HEK293 (cell line): ENCODE data around the gene LRP1.

Experiments used
- CTCF ChIA-PET: fragments of 350-600 bp; formaldehyde crosslinking; extraction: SDS; loops from one replicate; lab custom pipeline; 2021; ENCODE audit warnings: antibody characterized with exemption; lab: Yijun Ruan, JAX
- POLR2A ChIA-PET: fragments of 300-600 bp; formaldehyde crosslinking; extraction: SDS; loops from one replicate; lab custom pipeline; 2020; ENCODE audit warnings: antibody characterized with exemption, inconsistent platforms; lab: Yijun Ruan, JAX
- H3K27ac ChIP-seq: fragments of 200-500 bp; sonication (Bioruptor generic); 2 replicates; pipeline ENCODE4 v1.5.1; 2014; ENCODE audit warnings: low read depth, low read length, control low read depth, inconsistent platforms; ENCODE audit errors: extremely low read depth
- H3K36me3 ChIP-seq, 2 experiments: fragments of 200-500 bp in 1 of 2; sonication (Bioruptor generic) in 1 of 2; 1 replicate in 1 of 2; 2 replicates in 1 of 2; pipeline ENCODE4 v1.5.1; 2014 to 2017; ENCODE audit warnings: inconsistent platforms in 2 of 2, low read length in 2 of 2; ENCODE audit not compliant: control insufficient read depth in 2 of 2, insufficient read depth in 1 of 2
- H3K4me1 ChIP-seq: fragments of 200-500 bp; sonication (Bioruptor generic); 2 replicates; pipeline ENCODE4 v1.5.1; 2014; ENCODE audit warnings: mild to moderate bottlenecking, low read length, inconsistent platforms; ENCODE audit not compliant: control insufficient read depth, insufficient read depth
- H3K4me3 ChIP-seq: 2 replicates; pipeline ENCODE4 v1.5.1; 2011; ENCODE audit warnings: low read depth, mild to moderate bottlenecking, control low read depth, low read length, moderate library complexity
- H3K9me3 ChIP-seq: fragments of 200-500 bp; sonication (Bioruptor generic); 2 replicates; pipeline ENCODE4 v1.5.1; 2014; ENCODE audit warnings: low read depth, low read length, inconsistent platforms; ENCODE audit not compliant: control insufficient read depth, insufficient read depth
- IKZF3 ChIP-seq: fragments of 450-650 bp; IDR thresholded peaks from 2 replicates; pipeline ENCODE4 v1.5.0; 2018; ENCODE audit warnings: missing biosample characterization, mild to moderate bottlenecking, missing genetic modification characterization, moderate library complexity
- WT1 ChIP-seq: fragments of 450-650 bp; formaldehyde crosslinking; IDR thresholded peaks from 2 replicates; pipeline ENCODE4 v1.5.1; 2016; ENCODE audit warnings: missing biosample characterization, missing genetic modification characterization
- ZBTB10 ChIP-seq: fragments of 450-650 bp; formaldehyde crosslinking; IDR thresholded peaks from 2 replicates; pipeline ENCODE4 v1.5.1; 2016; ENCODE audit warnings: missing biosample characterization, missing genetic modification characterization
- ZBTB49 ChIP-seq: fragments of 450-650 bp; formaldehyde crosslinking; IDR thresholded peaks from 2 replicates; pipeline ENCODE4 v1.5.1; 2016; ENCODE audit warnings: missing biosample characterization, missing genetic modification characterization, low read depth
- ZBTB7A ChIP-seq: fragments of 450-650 bp; formaldehyde crosslinking; IDR thresholded peaks from 2 replicates; pipeline ENCODE4 v1.5.1; 2016; ENCODE audit warnings: low read depth, missing biosample characterization, missing genetic modification characterization
- ZEB2 ChIP-seq: fragments of 450-650 bp; formaldehyde crosslinking; IDR thresholded peaks from 2 replicates; pipeline ENCODE4 v1.5.1; 2016; ENCODE audit warnings: missing biosample characterization, missing genetic modification characterization
- ZFHX2 ChIP-seq: fragments of 450-650 bp; formaldehyde crosslinking; conservative IDR thresholded peaks from 2 replicates; pipeline ENCODE4 v1.5.1; 2016; ENCODE audit warnings: missing biosample characterization, missing genetic modification characterization
- ZFP3 ChIP-seq: fragments of 450-650 bp; formaldehyde crosslinking; IDR thresholded peaks from 2 replicates; pipeline ENCODE4 v1.5.1; 2016; ENCODE audit warnings: low read depth, missing biosample characterization, missing genetic modification characterization
- ZFP37 ChIP-seq: fragments of 450-650 bp; formaldehyde crosslinking; IDR thresholded peaks from 2 replicates; pipeline ENCODE4 v1.5.1; 2016; ENCODE audit warnings: missing biosample characterization, missing genetic modification characterization
- ZNF10 ChIP-seq: fragments of 450-650 bp; formaldehyde crosslinking; IDR thresholded peaks from 2 replicates; pipeline ENCODE4 v1.5.1; 2017; ENCODE audit warnings: missing biosample characterization, missing genetic modification characterization
- ZNF157 ChIP-seq: fragments of 450-650 bp; formaldehyde crosslinking; IDR thresholded peaks from 2 replicates; pipeline ENCODE4 v1.5.1; 2016; ENCODE audit warnings: missing biosample characterization, missing genetic modification characterization
- ZNF16 ChIP-seq: fragments of 450-650 bp; formaldehyde crosslinking; IDR thresholded peaks from 2 replicates; pipeline ENCODE4 v1.5.1; 2016; ENCODE audit warnings: low read depth, missing biosample characterization, missing genetic modification characterization
- ZNF221 ChIP-seq: fragments of 450-650 bp; formaldehyde crosslinking; IDR thresholded peaks from 2 replicates; pipeline ENCODE4 v1.5.1; 2017; ENCODE audit warnings: missing biosample characterization, missing genetic modification characterization, borderline replicate concordance
- ZNF280C ChIP-seq: fragments of 450-650 bp; formaldehyde crosslinking; IDR thresholded peaks from 2 replicates; pipeline ENCODE4 v1.5.1; 2016; ENCODE audit warnings: missing biosample characterization, missing genetic modification characterization
- ZNF302 ChIP-seq: fragments of 450-650 bp; formaldehyde crosslinking; IDR thresholded peaks from 2 replicates; pipeline ENCODE4 v1.5.1; 2016; ENCODE audit warnings: missing biosample characterization, missing genetic modification characterization, low read depth
- ZNF366 ChIP-seq: fragments of 450-650 bp; formaldehyde crosslinking; conservative IDR thresholded peaks from 2 replicates; pipeline ENCODE4 v1.5.1; 2016; ENCODE audit warnings: missing biosample characterization, missing genetic modification characterization
- ZNF473 ChIP-seq: fragments of 450-650 bp; formaldehyde crosslinking; IDR thresholded peaks from 2 replicates; pipeline ENCODE4 v1.5.1; 2017; ENCODE audit warnings: missing biosample characterization, missing genetic modification characterization
- ZNF600 ChIP-seq: fragments of 450-650 bp; formaldehyde crosslinking; IDR thresholded peaks from 2 replicates; pipeline ENCODE4 v1.5.1; 2016; ENCODE audit warnings: missing biosample characterization, missing genetic modification characterization
- ZNF629 ChIP-seq: fragments of 450-650 bp; formaldehyde crosslinking; IDR thresholded peaks from 2 replicates; pipeline ENCODE4 v1.5.1; 2017; ENCODE audit warnings: missing biosample characterization, missing genetic modification characterization
- ZNF677 ChIP-seq: fragments of 450-650 bp; IDR thresholded peaks from 2 replicates; pipeline ENCODE4 v1.5.0; 2018; ENCODE audit warnings: missing biosample characterization, mild to moderate bottlenecking, missing genetic modification characterization, moderate library complexity
- ZNF692 ChIP-seq: fragments of 450-650 bp; formaldehyde crosslinking; IDR thresholded peaks from 2 replicates; pipeline ENCODE4 v1.5.1; 2016; ENCODE audit warnings: missing biosample characterization, missing genetic modification characterization
- ZNF704 ChIP-seq: fragments of 450-650 bp; formaldehyde crosslinking; IDR thresholded peaks from 2 replicates; pipeline ENCODE4 v1.5.1; 2016; ENCODE audit warnings: missing biosample characterization, missing genetic modification characterization
- ZNF747 ChIP-seq: fragments of 450-650 bp; formaldehyde crosslinking; IDR thresholded peaks from 2 replicates; pipeline ENCODE4 v1.5.1; 2016; ENCODE audit warnings: missing biosample characterization, missing genetic modification characterization
- ZNF777 ChIP-seq: fragments of 450-650 bp; formaldehyde crosslinking; IDR thresholded peaks from 2 replicates; pipeline ENCODE4 v1.5.1; 2017; ENCODE audit warnings: missing biosample characterization, missing genetic modification characterization, borderline replicate concordance

The LRP1 gene

GRCh38 chr12:57216921-57217879 lies 88.9 kb downstream of the LRP1 start:
- Histone ChIP-seq H3K4me1 (peaks cover 5% of the 10 kb centered on the region), H3K4me3 (peak overlapping the region; percentile 61), H3K36me3 (peaks cover 0 to 8% of the 10 kb centered on the region in 2 experiments; a peak in 1 of 3 replicates), H3K9me3 (no peaks in the 10 kb centered on the region), H3K27ac (peak overlapping the region; percentile 74; the same call in 1 of the 2 replicates)
- ChIA-PET CTCF (interaction anchor here (0.5 to 8.8 kb wide), 5 partner anchors 20 to 236 kb away, joined by 3 to 628 read pairs (median 7); partner anchors contain the start of genes INHBC, INHBE and SHMT2), POLR2A (interaction anchor here (1.1 to 4.8 kb wide), 4 partner anchors 10 to 25 kb away, joined by 4 to 44 read pairs (median 10); partner anchors contain the start of gene SHMT2)
- TF ChIP-seq ZFP3 (tag by site-specific recombination) (no peak), ZEB2 (tag by site-specific recombination) (peak; percentile 88), ZFHX2 (tag by site-specific recombination) (peak; percentile 70), ZFP37 (tag by site-specific recombination) (no peak), ZNF677 (no peak), ZNF600 (tag by site-specific recombination) (peak; percentile 88), ZBTB10 (tag by site-specific recombination) (peak; percentile 84), ZNF473 (tag by site-specific recombination) (no peak), ZNF10 (no peak), ZNF280C (tag by site-specific recombination) (no peak), ZNF221 (tag by site-specific recombination) (no peak), ZNF704 (tag by site-specific recombination) (no peak), ZNF366 (tag by site-specific recombination) (peak; percentile 75), ZBTB49 (tag by site-specific recombination) (no peak), ZNF777 (tag by site-specific recombination) (peak; percentile 41; the same call in 1 of the 2 replicates), ZNF302 (tag by site-specific recombination) (no peak), WT1 (tag by site-specific recombination) (peak; percentile 98), ZNF629 (0 out of 2 replicates have a peak, but pooled peaks have one; percentile 31), ZBTB7A (tag by site-specific recombination) (peak; percentile 88; the same call in 1 of the 2 replicates), ZNF747 (tag by site-specific recombination) (no peak), ZNF692 (tag by site-specific recombination) (peak; percentile 66), ZNF16 (tag by site-specific recombination) (no peak), ZNF157 (tag by site-specific recombination) (no peak), IKZF3 (tag by site-specific recombination) (peak; percentile 79; the same call in 1 of the 2 replicates)
